ENCODE data around the gene PRR30. TPM values are rescaled to one million over a fixed set of nuclear protein-coding genes. Genes with fewer than 3 reads are reported as not detected.
A peak's percentile ranks its signal among the peaks of the same experiment; 100 is the strongest.

The PRR30 gene
- total and polyA plus RNA-seq, 2 donors from 2014 or later, result not detected

GRCh38 chr2:27145682-27146081 is 6.5 kb upstream of the PRR30 start:
- H3K4me1 ChIP-seq (ENCODE audit: control insufficient read depth in 2 of 3, insufficient read depth in 2 of 3, low read depth in 1 of 3, low read length in 3 of 3), result no peaks in the 10 kb centered on the region
- DNase-seq (no peak), FAIRE-seq (no peak)
- H3K4me3 ChIP-seq (ENCODE audit: low read length in 3 of 3), result no peak overlapping the region
- TF ChIP-seq, protein P1, sequence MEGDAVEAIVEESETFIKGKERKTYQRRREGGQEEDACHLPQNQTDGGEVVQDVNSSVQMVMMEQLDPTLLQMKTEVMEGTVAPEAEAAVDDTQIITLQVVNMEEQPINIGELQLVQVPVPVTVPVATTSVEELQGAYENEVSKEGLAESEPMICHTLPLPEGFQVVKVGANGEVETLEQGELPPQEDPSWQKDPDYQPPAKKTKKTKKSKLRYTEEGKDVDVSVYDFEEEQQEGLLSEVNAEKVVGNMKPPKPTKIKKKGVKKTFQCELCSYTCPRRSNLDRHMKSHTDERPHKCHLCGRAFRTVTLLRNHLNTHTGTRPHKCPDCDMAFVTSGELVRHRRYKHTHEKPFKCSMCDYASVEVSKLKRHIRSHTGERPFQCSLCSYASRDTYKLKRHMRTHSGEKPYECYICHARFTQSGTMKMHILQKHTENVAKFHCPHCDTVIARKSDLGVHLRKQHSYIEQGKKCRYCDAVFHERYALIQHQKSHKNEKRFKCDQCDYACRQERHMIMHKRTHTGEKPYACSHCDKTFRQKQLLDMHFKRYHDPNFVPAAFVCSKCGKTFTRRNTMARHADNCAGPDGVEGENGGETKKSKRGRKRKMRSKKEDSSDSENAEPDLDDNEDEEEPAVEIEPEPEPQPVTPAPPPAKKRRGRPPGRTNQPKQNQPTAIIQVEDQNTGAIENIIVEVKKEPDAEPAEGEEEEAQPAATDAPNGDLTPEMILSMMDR (IDR thresholded peaks at IDR 0.05; ENCODE audit: borderline replicate concordance, extremely low read depth, insufficient read depth), result no peak
- H3K9ac ChIP-seq (ENCODE audit: low read length in 3 of 3), result no peak overlapping the region
- no peaks in the 10 kb centered on the region for H3K9me3 ChIP-seq (ENCODE audit: control insufficient read depth in 2 of 3, insufficient read depth in 1 of 3, low read length in 3 of 3)
- H3K27ac ChIP-seq (ENCODE audit: low read depth in 2 of 2, low read length in 2 of 2), result no peak overlapping the region
- intact Hi-C loops (cut with DNase I), result no loop called here
- no peaks in the 10 kb centered on the region for H3K36me3 ChIP-seq (ENCODE audit: control insufficient read depth in 2 of 3, insufficient read depth in 3 of 3, low read length in 3 of 3)
- no peaks in the 10 kb centered on the region for H3K27me3 ChIP-seq (ENCODE audit: control insufficient read depth, insufficient read depth, low read length)

- H3K9ac ChIP-seq (ENCODE audit: low read length in 3 of 3), result no peak overlapping the region
- H3K9me3 ChIP-seq (ENCODE audit: control insufficient read depth in 2 of 3, insufficient read depth in 1 of 3, low read length in 3 of 3), result no peaks in the 10 kb centered on the region
- FAIRE-seq, result no peak
- intact Hi-C loops (cut with DNase I), result no loop called here
- no peak for DNase-seq
- TF ChIP-seq, protein P1 (IDR thresholded peaks at IDR 0.05; ENCODE audit: borderline replicate concordance, extremely low read depth, insufficient read depth), result no peak
- no peak overlapping the region for H3K4me3 ChIP-seq (ENCODE audit: low read length in 3 of 3)
- H3K36me3 ChIP-seq (ENCODE audit: control insufficient read depth in 2 of 3, insufficient read depth in 3 of 3, low read length in 3 of 3), result no peaks in the 10 kb centered on the region
- H3K27me3 ChIP-seq (ENCODE audit: control insufficient read depth, insufficient read depth, low read length), result no peaks in the 10 kb centered on the region
- H3K27ac ChIP-seq (ENCODE audit: low read depth in 2 of 2, low read length in 2 of 2), result no peak overlapping the region
- no peaks in the 10 kb centered on the region for H3K4me1 ChIP-seq (ENCODE audit: control insufficient read depth in 2 of 3, insufficient read depth in 2 of 3, low read depth in 1 of 3, low read length in 3 of 3)
Measured at GRCh38 chr2:27143285-27143684, 4.1 kb upstream of the PRR30 start.

- Histone ChIP-seq H3K27me3 (ENCODE audit: control insufficient read depth, insufficient read depth, low read length) (no peaks in the 10 kb centered on the region), H3K9me3 (ENCODE audit: control insufficient read depth in 2 of 3, insufficient read depth in 1 of 3, low read length in 3 of 3) (no peaks in the 10 kb centered on the region), H3K36me3 (ENCODE audit: control insufficient read depth in 2 of 3, insufficient read depth in 3 of 3, low read length in 3 of 3) (no peaks in the 10 kb centered on the region), H3K27ac (ENCODE audit: low read depth in 2 of 2, low read length in 2 of 2) (no peak overlapping the region), H3K4me1 (ENCODE audit: control insufficient read depth in 2 of 3, insufficient read depth in 2 of 3, low read depth in 1 of 3, low read length in 3 of 3) (peaks cover 0 to 8% (median 6%) of the 10 kb centered on the region in 3 donors), H3K9ac (ENCODE audit: low read length in 3 of 3) (no peak overlapping the region), H3K4me3 (ENCODE audit: low read length in 3 of 3) (no peak overlapping the region)
- DNase-seq, result peak in 1 of 5 donors; percentile 43
- intact Hi-C loops (cut with DNase I), result no loop called here
- no peak for FAIRE-seq
- TF ChIP-seq, protein P1 (IDR thresholded peaks at IDR 0.05; ENCODE audit: borderline replicate concordance, extremely low read depth, insufficient read depth), result no peak
Measured at GRCh38 chr2:27138111-27138510, 1.1 kb downstream of the PRR30 start.

DNA sequence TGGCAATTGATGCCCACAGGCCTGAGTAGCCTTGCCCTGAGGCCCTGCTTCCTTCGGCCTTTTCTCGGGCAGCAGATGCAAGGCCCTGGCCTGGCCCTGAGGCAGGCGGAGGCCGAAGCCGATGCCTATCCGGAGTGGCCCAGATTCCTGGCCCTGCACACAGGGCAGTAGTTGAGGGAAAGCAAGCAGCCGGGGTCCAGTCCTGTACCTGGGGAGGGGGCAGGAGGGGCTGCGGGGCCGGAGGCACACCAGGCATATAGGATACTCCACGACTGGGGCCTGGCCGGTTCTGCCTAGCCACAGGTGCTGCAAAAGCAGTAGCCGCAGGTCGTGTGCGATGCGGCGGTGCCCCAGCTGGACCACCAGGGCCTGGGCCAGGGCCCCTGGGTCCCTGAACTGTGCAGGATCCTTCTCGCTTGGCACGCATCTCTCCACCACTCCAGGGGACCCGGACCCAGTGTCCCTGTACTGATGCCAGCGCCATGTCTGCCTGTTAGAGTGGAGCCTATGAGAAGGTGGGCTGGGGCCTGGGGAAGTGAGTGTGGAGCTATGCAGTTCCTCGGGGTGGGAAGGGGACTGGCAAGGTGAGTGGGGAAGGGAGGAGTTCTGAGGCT is 1.8 kb downstream of the PRR30 start:
- no peak overlapping the region for H3K4me3 ChIP-seq (ENCODE audit: low read length in 3 of 3)
- DNase-seq (peak in 1 of 5 donors; percentile 72), FAIRE-seq (no peak)
- peaks cover 0 to 11% (median 7%) of the 10 kb centered on the region in 3 donors for H3K4me1 ChIP-seq (ENCODE audit: control insufficient read depth in 2 of 3, insufficient read depth in 2 of 3, low read depth in 1 of 3, low read length in 3 of 3)
- TF ChIP-seq, protein P1 (IDR thresholded peaks at IDR 0.05; ENCODE audit: borderline replicate concordance, extremely low read depth, insufficient read depth), result no peak
- H3K36me3 ChIP-seq (ENCODE audit: control insufficient read depth in 2 of 3, insufficient read depth in 3 of 3, low read length in 3 of 3), result no peaks in the 10 kb centered on the region
- intact Hi-C loops (cut with DNase I), result no loop called here
- H3K9me3 ChIP-seq (ENCODE audit: control insufficient read depth in 2 of 3, insufficient read depth in 1 of 3, low read length in 3 of 3), result no peaks in the 10 kb centered on the region
- no peaks in the 10 kb centered on the region for H3K27me3 ChIP-seq (ENCODE audit: control insufficient read depth, insufficient read depth, low read length)
- H3K9ac ChIP-seq (ENCODE audit: low read length in 3 of 3), result no peak overlapping the region
- H3K27ac ChIP-seq (ENCODE audit: low read depth in 2 of 2, low read length in 2 of 2), result no peak overlapping the region
